HEK293 (cell line): Measurements from ENCODE around the gene LBX2.

Source experiments
- CTCF ChIA-PET: fragments of 350-600 bp; formaldehyde crosslinking; extraction: SDS; loops from one replicate; lab custom pipeline; 2021; ENCODE audit warnings: antibody characterized with exemption; lab: Yijun Ruan, JAX
- POLR2A ChIA-PET: fragments of 300-600 bp; formaldehyde crosslinking; extraction: SDS; loops from one replicate; lab custom pipeline; 2020; ENCODE audit warnings: antibody characterized with exemption, inconsistent platforms; lab: Yijun Ruan, JAX
- H3K27ac ChIP-seq: fragments of 200-500 bp; sonication (Bioruptor generic); 2 replicates; pipeline ENCODE4 v1.5.1; 2014; ENCODE audit warnings: low read depth, low read length, control low read depth, inconsistent platforms; ENCODE audit errors: extremely low read depth
- H3K36me3 ChIP-seq, 2 experiments: fragments of 200-500 bp in 1 of 2; sonication (Bioruptor generic) in 1 of 2; 1 replicate in 1 of 2; 2 replicates in 1 of 2; pipeline ENCODE4 v1.5.1; 2014 to 2017; ENCODE audit warnings: inconsistent platforms in 2 of 2, low read length in 2 of 2; ENCODE audit not compliant: control insufficient read depth in 2 of 2, insufficient read depth in 1 of 2
- H3K4me1 ChIP-seq: fragments of 200-500 bp; sonication (Bioruptor generic); 2 replicates; pipeline ENCODE4 v1.5.1; 2014; ENCODE audit warnings: mild to moderate bottlenecking, low read length, inconsistent platforms; ENCODE audit not compliant: control insufficient read depth, insufficient read depth
- H3K4me3 ChIP-seq: 2 replicates; pipeline ENCODE4 v1.5.1; 2011; ENCODE audit warnings: low read depth, mild to moderate bottlenecking, control low read depth, low read length, moderate library complexity
- H3K9me3 ChIP-seq: fragments of 200-500 bp; sonication (Bioruptor generic); 2 replicates; pipeline ENCODE4 v1.5.1; 2014; ENCODE audit warnings: low read depth, low read length, inconsistent platforms; ENCODE audit not compliant: control insufficient read depth, insufficient read depth
- BCL11A ChIP-seq: fragments of 450-650 bp; formaldehyde crosslinking; IDR thresholded peaks from 2 replicates; pipeline ENCODE4 v1.5.1; 2016; ENCODE audit warnings: low read depth, missing biosample characterization, missing genetic modification characterization
- HOXD13 ChIP-seq: sonication (generic); formaldehyde crosslinking; IDR thresholded peaks from 2 replicates; pipeline ENCODE4 v1.8.0; 2022; ENCODE audit warnings: missing genetic modification reagents, borderline replicate concordance
- KLF9 ChIP-seq: fragments of 450-650 bp; formaldehyde crosslinking; IDR thresholded peaks from 2 replicates; pipeline ENCODE4 v1.5.1; 2016; ENCODE audit warnings: missing biosample characterization, missing genetic modification characterization, low read depth
- MEIS1 ChIP-seq: sonication (generic); formaldehyde crosslinking; IDR thresholded peaks from 2 replicates; pipeline ENCODE4 v1.8.1; 2022; ENCODE audit warnings: missing genetic modification reagents, mild to moderate bottlenecking, borderline replicate concordance
- REPIN1 ChIP-seq: fragments of 450-650 bp; formaldehyde crosslinking; IDR thresholded peaks from 2 replicates; pipeline ENCODE4 v1.5.1; 2017; ENCODE audit warnings: missing biosample characterization, missing genetic modification characterization, low read depth
- SP7 ChIP-seq: fragments of 450-650 bp; formaldehyde crosslinking; IDR thresholded peaks from 2 replicates; pipeline ENCODE4 v1.5.1; 2016; ENCODE audit warnings: missing biosample characterization, missing genetic modification characterization
- ZNF112 ChIP-seq: fragments of 450-650 bp; formaldehyde crosslinking; IDR thresholded peaks from 2 replicates; pipeline ENCODE4 v1.5.0; 2017; ENCODE audit warnings: missing biosample characterization, missing genetic modification characterization
- ZNF132 ChIP-seq: fragments of 450-650 bp; formaldehyde crosslinking; IDR thresholded peaks from 2 replicates; pipeline ENCODE4 v1.5.1; 2017; ENCODE audit warnings: missing biosample characterization, missing genetic modification characterization, borderline replicate concordance
- ZNF140 ChIP-seq: fragments of 450-650 bp; formaldehyde crosslinking; IDR thresholded peaks from 2 replicates; pipeline ENCODE4 v1.5.1; 2016; ENCODE audit warnings: missing biosample characterization, missing genetic modification characterization
- ZNF155 ChIP-seq: fragments of 450-650 bp; formaldehyde crosslinking; IDR thresholded peaks from 2 replicates; pipeline ENCODE4 v1.5.1; 2016; ENCODE audit warnings: missing biosample characterization, missing genetic modification characterization
- ZNF184 ChIP-seq: fragments of 450-650 bp; IDR thresholded peaks from 2 replicates; pipeline ENCODE4 v1.5.1; 2018; ENCODE audit warnings: missing biosample characterization, mild to moderate bottlenecking, missing genetic modification characterization
- ZNF610 ChIP-seq: fragments of 450-650 bp; formaldehyde crosslinking; IDR thresholded peaks from 2 replicates; pipeline ENCODE4 v1.5.1; 2016; ENCODE audit warnings: missing biosample characterization, missing genetic modification characterization, borderline replicate concordance
- ZNF621 ChIP-seq: fragments of 450-650 bp; formaldehyde crosslinking; IDR thresholded peaks from 2 replicates; pipeline ENCODE4 v1.5.1; 2017; ENCODE audit warnings: missing biosample characterization, missing genetic modification characterization
- ZNF623 ChIP-seq: fragments of 450-650 bp; formaldehyde crosslinking; IDR thresholded peaks from 2 replicates; pipeline ENCODE4 v1.5.1; 2016; ENCODE audit warnings: missing biosample characterization, missing genetic modification characterization
- ZNF677 ChIP-seq: fragments of 450-650 bp; IDR thresholded peaks from 2 replicates; pipeline ENCODE4 v1.5.0; 2018; ENCODE audit warnings: missing biosample characterization, mild to moderate bottlenecking, missing genetic modification characterization, moderate library complexity
- ZNF76 ChIP-seq: fragments of 450-650 bp; formaldehyde crosslinking; IDR thresholded peaks from 2 replicates; pipeline ENCODE4; 2016; ENCODE audit warnings: low read depth, missing biosample characterization, missing genetic modification characterization, borderline replicate concordance
- TF ChIP-seq, protein P1 (sequence below): fragments of 450-650 bp; formaldehyde crosslinking; IDR thresholded peaks from 2 replicates; pipeline ENCODE4 v1.5.1; 2016; ENCODE audit warnings: missing biosample characterization, missing genetic modification characterization
- TF ChIP-seq, protein P2 (sequence below): fragments of 450-650 bp; formaldehyde crosslinking; conservative IDR thresholded peaks from 2 replicates; pipeline ENCODE4 v1.5.1; 2016; ENCODE audit warnings: low read depth, missing biosample characterization, missing genetic modification characterization
- TF ChIP-seq, protein P3 (sequence below): fragments of 450-650 bp; formaldehyde crosslinking; IDR thresholded peaks from 2 replicates; pipeline ENCODE4 v1.5.1; 2017; ENCODE audit warnings: missing biosample characterization, missing genetic modification characterization
- TF ChIP-seq, protein P4 (sequence below): fragments of 450-650 bp; formaldehyde crosslinking; IDR thresholded peaks from 2 replicates; pipeline ENCODE4 v1.5.1; 2017; ENCODE audit warnings: missing biosample characterization, missing genetic modification characterization
- TF ChIP-seq, protein P5 (sequence below): fragments of 450-650 bp; IDR thresholded peaks from 2 replicates; pipeline ENCODE4 v1.5.1; 2018; ENCODE audit warnings: missing biosample characterization, missing genetic modification characterization

LBX2 gene

DNA sequence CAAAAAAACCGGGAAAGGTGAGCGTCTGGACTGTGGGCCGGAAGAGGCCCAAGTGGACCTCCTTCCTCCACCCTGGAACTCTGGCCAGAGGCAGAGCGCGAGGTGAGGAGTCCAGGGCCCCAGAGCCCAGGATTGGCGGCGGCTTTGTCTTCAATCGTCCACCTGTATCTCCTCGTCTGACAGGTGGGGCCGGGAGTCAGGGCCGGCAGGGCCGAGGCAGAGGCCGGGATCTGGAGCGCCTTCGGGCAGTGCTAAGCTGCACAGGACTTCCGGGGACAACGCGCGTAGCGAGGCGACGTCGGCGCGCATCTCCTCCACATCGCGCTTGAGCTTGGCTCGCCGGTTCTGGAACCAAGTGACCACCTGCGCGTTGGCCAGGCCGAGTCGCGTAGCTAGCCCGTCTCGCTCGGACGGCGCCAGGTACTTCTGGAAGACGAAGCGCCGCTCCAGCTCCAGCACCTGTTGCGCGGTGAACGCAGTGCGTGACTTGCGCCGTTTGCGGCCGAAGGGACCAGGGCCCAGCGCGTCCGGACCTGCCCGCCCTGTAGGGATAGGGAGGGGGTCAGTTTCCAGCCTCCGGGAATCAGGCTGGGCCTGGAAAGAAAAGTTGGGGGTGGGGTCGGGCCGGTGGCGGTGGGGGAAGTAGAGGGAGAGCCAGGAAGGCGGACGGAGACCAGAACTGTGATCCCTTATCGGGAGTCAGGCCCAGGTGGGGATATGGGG is 1.5 kb downstream of the LBX2 start (continued):
- TF ChIP-seq, protein P1, sequence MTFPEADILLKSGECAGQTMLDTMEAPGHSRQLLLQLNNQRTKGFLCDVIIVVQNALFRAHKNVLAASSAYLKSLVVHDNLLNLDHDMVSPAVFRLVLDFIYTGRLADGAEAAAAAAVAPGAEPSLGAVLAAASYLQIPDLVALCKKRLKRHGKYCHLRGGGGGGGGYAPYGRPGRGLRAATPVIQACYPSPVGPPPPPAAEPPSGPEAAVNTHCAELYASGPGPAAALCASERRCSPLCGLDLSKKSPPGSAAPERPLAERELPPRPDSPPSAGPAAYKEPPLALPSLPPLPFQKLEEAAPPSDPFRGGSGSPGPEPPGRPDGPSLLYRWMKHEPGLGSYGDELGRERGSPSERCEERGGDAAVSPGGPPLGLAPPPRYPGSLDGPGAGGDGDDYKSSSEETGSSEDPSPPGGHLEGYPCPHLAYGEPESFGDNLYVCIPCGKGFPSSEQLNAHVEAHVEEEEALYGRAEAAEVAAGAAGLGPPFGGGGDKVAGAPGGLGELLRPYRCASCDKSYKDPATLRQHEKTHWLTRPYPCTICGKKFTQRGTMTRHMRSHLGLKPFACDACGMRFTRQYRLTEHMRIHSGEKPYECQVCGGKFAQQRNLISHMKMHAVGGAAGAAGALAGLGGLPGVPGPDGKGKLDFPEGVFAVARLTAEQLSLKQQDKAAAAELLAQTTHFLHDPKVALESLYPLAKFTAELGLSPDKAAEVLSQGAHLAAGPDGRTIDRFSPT (tag by site-specific recombination): no peak
- no peak for TF ChIP-seq MEIS1 (CRISPR knock-in tag)

DNA sequence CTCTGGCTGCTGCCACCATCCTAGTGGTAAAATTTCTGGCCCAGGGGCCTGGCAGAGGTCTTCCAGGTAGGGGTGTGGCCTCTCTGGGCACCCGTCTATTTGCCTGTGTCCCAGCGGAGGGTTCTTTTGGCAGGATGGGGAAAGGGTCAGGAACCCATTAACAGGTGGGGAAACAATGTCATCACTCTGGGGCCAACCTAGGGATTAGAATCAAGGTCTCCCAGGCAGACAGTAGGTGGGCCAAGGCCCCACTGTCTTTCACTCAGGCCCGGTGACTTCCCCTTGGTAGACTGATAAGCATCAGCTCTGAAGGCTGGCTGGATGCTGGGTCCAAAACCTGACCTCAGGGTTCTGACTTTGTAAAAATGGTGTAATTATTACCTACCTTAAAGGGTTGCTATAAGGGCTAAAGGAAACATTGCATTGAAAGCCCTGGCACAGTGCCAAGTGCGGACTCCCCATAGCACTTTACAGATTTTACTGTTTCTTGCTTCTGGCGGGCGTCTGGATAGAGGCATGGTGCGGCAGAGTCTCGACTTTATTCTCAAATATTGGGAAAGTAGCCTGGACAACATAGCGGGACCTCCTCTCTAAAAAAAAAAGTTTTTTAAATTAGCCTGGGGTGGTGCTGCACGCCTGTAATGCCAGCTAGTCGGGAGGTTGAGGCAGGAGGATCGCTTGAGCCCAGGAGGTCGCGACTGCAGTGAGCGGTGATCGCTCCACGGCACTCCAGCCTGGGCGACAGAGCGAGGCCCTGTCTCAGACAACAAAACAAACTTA is 2.2 kb downstream of the LBX2 start:
- Histone ChIP-seq H3K36me3 (peaks cover 0 to 23% of the 10 kb centered on the region in 2 experiments; a peak in 1 of 3 replicates), H3K4me3 (no peak overlapping the region), H3K9me3 (no peaks in the 10 kb centered on the region), H3K27ac (no peak overlapping the region), H3K4me1 (no peaks in the 10 kb centered on the region)
- POLR2A ChIA-PET: no interaction called here
- TF ChIP-seq ZNF140: no peak
- TF ChIP-seq HOXD13: no peak
- TF ChIP-seq, protein P2, sequence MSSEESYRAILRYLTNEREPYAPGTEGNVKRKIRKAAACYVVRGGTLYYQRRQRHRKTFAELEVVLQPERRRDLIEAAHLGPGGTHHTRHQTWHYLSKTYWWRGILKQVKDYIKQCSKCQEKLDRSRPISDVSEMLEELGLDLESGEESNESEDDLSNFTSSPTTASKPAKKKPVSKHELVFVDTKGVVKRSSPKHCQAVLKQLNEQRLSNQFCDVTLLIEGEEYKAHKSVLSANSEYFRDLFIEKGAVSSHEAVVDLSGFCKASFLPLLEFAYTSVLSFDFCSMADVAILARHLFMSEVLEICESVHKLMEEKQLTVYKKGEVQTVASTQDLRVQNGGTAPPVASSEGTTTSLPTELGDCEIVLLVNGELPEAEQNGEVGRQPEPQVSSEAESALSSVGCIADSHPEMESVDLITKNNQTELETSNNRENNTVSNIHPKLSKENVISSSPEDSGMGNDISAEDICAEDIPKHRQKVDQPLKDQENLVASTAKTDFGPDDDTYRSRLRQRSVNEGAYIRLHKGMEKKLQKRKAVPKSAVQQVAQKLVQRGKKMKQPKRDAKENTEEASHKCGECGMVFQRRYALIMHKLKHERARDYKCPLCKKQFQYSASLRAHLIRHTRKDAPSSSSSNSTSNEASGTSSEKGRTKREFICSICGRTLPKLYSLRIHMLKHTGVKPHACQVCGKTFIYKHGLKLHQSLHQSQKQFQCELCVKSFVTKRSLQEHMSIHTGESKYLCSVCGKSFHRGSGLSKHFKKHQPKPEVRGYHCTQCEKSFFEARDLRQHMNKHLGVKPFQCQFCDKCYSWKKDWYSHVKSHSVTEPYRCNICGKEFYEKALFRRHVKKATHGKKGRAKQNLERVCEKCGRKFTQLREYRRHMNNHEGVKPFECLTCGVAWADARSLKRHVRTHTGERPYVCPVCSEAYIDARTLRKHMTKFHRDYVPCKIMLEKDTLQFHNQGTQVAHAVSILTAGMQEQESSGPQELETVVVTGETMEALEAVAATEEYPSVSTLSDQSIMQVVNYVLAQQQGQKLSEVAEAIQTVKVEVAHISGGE: no peak
- TF ChIP-seq ZNF184: 0 out of 2 replicates have a peak, but pooled peaks have one; percentile 19
- CTCF ChIA-PET: interaction anchor here (1.1 kb wide), 1 partner anchor 35 kb away, joined by 3 read pairs; no protein-coding TSS in a partner anchor

DNA sequence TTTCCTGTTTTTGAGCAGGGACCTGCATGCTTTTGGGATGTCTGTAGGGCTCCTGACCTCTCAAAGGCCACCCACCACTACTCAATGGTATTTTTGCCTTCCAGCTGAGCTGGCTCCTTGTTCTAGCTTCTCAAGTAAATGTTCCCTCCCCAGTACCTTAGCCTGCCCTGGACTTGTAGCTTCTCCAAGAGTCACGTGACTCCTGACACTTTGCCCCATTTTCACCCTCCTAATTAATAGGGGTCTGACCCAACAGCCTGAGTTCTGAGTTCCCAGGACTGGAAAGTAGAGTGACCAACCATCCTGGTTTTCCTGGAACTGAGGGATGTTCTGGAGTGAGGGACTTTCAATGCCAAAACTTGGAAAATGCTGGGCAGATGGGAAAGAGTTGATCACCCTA is 4.0 kb downstream of the LBX2 start:
- POLR2A ChIA-PET: no interaction called here
- Histone ChIP-seq H3K36me3 (peaks cover 0 to 41% of the 10 kb centered on the region in 2 experiments; a peak in 1 of 3 replicates), H3K9me3 (no peaks in the 10 kb centered on the region), H3K4me1 (no peaks in the 10 kb centered on the region), H3K4me3 (no peak overlapping the region), H3K27ac (no peak overlapping the region)
- CTCF ChIA-PET: interaction anchor here (0.6 to 0.9 kb wide), 2 partner anchors 11 to 48 kb away, joined by 3 to 10 read pairs; no protein-coding TSS in a partner anchor
- TF ChIP-seq ZNF610 (tag by site-specific recombination) (no peak), ZNF621 (tag by site-specific recombination) (no peak), BCL11A (no peak), REPIN1 (tag by site-specific recombination) (no peak), KLF9 (tag by site-specific recombination) (no peak), ZNF155 (tag by site-specific recombination) (no peak), ZNF677 (tag by site-specific recombination) (no peak), ZNF623 (tag by site-specific recombination) (no peak), ZNF76 (tag by site-specific recombination) (no peak), ZNF112 (tag by site-specific recombination) (no peak), ZNF132 (no peak), SP7 (tag by site-specific recombination) (no peak)
- TF ChIP-seq, protein P3, sequence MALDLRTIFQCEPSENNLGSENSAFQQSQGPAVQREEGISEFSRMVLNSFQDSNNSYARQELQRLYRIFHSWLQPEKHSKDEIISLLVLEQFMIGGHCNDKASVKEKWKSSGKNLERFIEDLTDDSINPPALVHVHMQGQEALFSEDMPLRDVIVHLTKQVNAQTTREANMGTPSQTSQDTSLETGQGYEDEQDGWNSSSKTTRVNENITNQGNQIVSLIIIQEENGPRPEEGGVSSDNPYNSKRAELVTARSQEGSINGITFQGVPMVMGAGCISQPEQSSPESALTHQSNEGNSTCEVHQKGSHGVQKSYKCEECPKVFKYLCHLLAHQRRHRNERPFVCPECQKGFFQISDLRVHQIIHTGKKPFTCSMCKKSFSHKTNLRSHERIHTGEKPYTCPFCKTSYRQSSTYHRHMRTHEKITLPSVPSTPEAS (tag by site-specific recombination): no peak
- TF ChIP-seq, protein P4, sequence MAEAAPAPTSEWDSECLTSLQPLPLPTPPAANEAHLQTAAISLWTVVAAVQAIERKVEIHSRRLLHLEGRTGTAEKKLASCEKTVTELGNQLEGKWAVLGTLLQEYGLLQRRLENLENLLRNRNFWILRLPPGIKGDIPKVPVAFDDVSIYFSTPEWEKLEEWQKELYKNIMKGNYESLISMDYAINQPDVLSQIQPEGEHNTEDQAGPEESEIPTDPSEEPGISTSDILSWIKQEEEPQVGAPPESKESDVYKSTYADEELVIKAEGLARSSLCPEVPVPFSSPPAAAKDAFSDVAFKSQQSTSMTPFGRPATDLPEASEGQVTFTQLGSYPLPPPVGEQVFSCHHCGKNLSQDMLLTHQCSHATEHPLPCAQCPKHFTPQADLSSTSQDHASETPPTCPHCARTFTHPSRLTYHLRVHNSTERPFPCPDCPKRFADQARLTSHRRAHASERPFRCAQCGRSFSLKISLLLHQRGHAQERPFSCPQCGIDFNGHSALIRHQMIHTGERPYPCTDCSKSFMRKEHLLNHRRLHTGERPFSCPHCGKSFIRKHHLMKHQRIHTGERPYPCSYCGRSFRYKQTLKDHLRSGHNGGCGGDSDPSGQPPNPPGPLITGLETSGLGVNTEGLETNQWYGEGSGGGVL (tag by site-specific recombination): no peak
- TF ChIP-seq, protein P5, sequence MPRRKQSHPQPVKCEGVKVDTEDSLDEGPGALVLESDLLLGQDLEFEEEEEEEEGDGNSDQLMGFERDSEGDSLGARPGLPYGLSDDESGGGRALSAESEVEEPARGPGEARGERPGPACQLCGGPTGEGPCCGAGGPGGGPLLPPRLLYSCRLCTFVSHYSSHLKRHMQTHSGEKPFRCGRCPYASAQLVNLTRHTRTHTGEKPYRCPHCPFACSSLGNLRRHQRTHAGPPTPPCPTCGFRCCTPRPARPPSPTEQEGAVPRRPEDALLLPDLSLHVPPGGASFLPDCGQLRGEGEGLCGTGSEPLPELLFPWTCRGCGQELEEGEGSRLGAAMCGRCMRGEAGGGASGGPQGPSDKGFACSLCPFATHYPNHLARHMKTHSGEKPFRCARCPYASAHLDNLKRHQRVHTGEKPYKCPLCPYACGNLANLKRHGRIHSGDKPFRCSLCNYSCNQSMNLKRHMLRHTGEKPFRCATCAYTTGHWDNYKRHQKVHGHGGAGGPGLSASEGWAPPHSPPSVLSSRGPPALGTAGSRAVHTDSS: no peak
